GM12872 (cell line): ENCODE data around the gene POLRMT.

Experiments
- TF ChIP-seq, protein P1 (sequence below): IDR thresholded peaks from 3 replicates; pipeline ENCODE4 v1.5.1; 2011; ENCODE audit warnings: low read depth, mild to moderate bottlenecking, low read length, moderate library complexity; ENCODE audit not compliant: insufficient read depth

The POLRMT gene

DNA sequence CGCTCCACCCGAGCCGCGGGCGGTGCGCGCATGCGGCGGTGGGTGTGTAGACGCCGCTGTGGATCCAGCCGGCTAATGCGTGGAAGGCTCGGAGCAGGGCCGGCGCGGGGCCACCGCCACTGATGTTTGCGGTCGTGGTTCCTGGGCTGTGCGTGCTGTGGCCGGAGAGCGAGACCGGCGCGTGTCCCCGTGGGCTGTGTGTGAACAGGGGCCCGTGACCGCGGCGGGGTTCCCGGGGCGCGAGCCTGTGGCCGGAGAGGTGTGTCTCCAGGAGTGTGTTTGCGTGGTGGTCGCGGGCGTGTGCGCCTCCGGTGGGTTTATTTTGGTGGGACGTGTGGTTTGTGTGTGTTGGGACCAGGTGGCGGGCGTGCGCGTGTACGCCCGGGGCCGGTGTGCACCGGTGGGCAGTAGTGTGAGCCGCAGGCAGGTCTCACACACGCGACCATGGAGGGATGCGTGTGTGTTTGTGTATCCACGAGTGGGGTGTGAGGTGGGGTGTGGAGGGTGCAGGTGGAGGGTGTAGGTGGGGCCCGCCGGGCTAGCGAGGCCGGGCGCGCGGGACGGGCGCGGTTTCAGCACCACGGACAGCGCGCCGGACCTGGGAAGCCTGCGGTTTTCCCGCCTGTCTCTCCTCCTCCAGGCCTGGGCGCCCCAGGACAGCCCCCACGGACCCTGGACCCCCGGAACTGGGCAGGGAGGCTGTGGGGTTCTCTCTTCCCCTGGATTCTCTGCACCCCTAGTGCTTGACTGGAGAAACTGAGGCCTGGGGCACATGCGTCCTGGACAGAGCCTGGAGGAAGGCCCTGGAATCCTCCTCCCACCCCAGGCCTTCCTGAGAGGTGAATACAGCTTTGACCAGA lies 42.0 kb downstream of the POLRMT start:
- TF ChIP-seq, protein P1, sequence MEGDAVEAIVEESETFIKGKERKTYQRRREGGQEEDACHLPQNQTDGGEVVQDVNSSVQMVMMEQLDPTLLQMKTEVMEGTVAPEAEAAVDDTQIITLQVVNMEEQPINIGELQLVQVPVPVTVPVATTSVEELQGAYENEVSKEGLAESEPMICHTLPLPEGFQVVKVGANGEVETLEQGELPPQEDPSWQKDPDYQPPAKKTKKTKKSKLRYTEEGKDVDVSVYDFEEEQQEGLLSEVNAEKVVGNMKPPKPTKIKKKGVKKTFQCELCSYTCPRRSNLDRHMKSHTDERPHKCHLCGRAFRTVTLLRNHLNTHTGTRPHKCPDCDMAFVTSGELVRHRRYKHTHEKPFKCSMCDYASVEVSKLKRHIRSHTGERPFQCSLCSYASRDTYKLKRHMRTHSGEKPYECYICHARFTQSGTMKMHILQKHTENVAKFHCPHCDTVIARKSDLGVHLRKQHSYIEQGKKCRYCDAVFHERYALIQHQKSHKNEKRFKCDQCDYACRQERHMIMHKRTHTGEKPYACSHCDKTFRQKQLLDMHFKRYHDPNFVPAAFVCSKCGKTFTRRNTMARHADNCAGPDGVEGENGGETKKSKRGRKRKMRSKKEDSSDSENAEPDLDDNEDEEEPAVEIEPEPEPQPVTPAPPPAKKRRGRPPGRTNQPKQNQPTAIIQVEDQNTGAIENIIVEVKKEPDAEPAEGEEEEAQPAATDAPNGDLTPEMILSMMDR: no peak

DNA sequence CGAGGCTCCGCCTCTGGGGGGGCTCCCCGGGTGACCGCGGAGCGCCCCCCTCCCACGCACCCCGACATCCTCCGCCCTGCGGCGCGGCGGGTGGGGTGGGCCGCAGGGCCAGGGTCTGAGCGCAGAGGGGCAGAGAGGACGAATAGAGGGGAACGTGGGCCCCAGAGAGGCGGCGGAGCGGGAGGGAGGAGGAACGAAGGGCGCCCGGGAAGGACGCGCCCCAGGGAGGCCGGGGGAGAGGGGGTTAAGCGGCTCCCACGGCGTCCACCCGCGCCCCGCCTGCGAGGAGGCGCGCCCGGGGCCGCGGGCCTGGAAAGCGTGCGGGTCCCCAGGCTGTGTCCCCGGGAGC lies 42.6 kb downstream of the POLRMT start:
- TF ChIP-seq, protein P1: no peak

DNA sequence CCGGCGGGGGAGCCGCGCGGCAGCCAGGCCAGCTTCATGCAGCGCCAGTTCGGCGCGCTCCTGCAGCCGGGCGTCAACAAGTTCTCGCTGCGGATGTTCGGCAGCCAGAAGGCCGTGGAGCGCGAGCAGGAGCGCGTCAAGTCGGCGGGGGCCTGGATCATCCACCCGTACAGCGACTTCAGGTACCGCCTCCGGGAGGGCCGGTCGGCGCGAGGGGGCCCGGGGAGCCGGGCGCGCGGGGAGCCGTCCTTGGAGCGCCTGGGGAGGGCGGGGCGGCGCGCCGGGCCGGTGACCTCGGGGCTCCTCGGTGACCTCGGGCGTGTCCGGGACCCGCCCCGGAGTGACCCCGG lies 43.0 kb downstream of the POLRMT start:
- TF ChIP-seq, protein P1: no peak

DNA sequence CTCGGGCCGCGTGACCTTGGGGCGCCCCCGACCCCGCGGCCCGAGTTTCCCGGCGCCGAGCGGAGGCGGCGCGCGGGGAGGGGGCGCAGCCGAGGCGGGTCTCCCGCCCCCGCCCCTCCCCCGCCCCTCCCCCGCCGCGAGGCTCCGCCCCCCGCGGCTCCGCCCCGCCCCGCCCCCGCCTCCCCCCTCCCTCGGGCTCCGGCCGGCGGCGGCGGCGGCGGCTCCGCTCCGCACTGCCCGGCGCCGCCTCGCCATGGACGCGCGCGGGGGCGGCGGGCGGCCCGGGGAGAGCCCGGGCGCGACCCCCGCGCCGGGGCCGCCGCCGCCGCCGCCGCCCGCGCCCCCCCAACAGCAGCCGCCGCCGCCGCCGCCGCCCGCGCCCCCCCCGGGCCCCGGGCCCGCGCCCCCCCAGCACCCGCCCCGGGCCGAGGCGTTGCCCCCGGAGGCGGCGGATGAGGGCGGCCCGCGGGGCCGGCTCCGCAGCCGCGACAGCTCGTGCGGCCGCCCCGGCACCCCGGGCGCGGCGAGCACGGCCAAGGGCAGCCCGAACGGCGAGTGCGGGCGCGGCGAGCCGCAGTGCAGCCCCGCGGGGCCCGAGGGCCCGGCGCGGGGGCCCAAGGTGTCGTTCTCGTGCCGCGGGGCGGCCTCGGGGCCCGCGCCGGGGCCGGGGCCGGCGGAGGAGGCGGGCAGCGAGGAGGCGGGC lies 43.5 kb downstream of the POLRMT start, which contains the start of gene HCN2:
Gene HCN2, plus strand, starts transcription at position 189 of the 703 bp plus-strand sequence. Its CDS starts 65 bp downstream, at position 254.
- TF ChIP-seq, protein P1: no peak

DNA sequence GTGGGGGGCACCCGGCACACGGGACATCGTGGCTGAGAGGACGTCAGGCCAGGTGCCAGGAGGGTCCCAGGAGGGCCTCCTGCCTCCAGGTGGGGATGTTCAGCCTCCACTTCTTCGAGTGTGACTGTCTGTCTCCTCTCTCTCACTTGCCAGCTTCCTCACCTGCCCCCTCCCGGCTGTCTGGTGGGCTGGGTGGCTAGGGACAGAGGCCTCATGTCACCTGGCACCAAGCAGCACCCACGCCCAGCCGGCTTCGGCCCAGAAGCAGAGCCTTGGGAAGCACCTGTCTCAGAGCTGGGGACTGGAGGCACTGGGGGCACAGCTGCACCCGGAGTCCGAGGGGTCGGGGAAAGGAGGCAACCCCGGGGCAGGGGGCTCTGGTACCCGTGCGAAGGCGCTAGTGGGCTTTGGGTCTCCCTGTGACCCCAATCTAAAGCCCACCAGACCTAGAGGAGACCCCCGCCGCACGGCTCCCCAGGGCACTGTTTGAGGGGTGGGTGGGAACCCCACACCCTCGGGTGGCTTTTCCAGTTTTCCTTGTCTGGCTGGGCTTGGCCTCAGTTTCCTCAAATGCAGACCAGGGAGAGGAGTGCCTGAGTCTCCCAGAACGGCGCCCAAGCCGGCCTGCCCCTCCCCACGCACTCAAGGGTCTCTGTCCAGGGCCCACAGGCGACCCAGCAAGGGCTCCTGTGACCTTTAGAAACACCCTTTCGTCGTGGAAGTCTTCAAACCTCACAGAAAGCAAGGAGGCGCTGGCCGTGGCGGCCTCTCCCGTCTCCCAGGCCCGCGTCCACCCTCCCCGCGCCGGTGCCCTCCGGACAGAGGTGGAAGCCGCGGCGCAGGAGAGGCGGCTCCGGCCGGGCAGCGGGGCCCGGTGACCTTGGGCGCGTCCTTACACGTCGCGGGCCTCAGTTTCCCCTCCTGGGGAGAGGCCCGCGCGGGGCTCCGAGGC lies 44.3 kb downstream of the POLRMT start:
- TF ChIP-seq, protein P1: no peak

DNA sequence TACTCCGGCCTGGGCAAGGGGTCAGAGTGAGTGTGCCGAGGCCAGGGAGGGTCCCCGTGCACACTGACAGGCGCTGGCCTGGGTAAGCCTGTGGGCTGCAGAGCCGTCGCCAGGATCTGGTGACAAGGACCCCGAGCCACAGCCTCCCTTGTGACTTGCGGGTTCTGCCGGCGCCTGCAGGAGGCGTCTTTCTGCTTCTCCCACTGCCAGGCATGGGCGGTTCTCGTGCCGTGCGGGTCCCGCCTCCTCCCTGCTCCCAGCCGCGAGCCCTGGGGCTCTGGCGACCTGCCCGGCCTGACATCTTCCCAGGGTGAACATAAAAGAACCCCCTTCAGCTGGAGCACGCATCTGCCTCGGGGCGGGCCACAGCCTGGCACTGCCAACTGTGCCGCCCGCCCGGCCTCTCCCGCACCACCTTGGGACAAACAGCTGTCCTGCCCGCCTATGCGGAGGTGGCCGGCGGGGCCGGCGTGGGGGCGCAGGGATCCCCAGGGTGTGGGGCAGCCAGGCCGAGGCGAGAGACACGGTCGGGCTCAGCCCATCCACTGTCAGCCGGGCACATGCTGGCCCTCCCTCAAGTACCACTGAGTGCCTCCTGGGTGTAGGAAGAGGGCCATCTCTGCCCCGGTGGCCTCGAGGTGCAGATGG lies 45.1 kb downstream of the POLRMT start:
- TF ChIP-seq, protein P1: peak; percentile 53
